ENCODE results near the gene IL18RAP. TPM values are rescaled to one million over a fixed set of nuclear protein-coding genes. Genes with fewer than 3 reads are reported as not detected.

The IL18RAP gene
- total RNA-seq, 3 donors from 2014 or later, result 0.90 to 1.3 (median 1.2) TPM

DNA sequence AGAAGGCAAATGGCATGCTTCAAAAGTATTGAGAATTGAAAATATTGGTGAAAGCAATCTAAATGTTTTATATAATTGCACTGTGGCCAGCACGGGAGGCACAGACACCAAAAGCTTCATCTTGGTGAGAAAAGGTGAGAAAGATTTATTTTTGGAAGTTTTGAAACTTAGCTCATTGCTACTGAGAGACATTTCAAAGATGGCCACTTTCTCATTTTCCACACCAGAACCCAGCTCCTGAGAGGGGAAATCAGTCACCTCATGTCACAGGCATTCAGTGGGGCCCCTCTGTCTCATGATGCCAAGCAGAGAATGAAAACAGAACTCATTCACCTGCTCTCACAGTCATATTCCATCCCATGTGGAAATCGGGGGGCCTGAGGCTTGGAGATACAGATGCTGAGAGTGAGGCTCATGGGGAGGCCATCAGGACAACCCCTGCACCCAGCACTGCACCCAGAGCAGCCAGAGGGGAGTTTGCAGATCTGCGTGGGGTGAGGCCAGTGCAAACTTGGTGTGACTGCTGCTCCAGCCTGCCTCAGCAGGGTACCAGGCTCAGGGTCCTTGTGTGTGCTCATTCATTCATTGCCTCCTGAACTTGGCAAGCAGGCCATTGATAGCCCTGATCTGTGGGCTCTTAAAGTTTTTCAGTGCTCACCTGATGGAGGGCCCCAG is 36.0 kb upstream of the IL18RAP start:
- DNase-seq (no peak), ATAC-seq (no peak)
- intact Hi-C loops (cut with DNase I, micrococcal nuclease), result no loop called here
- Histone ChIP-seq H3K4me3 (no peak overlapping the region), H3K4me1 (ENCODE audit: low read depth) (no peaks in the 10 kb centered on the region), H3K9me3 (no peaks in the 10 kb centered on the region), H3K36me3 (ENCODE audit: low read depth) (no peaks in the 10 kb centered on the region)
- TF ChIP-seq CTCF (IDR thresholded peaks at IDR 0.05), result no peak

- Histone ChIP-seq H3K4me1 (ENCODE audit: low read depth) (no peaks in the 10 kb centered on the region), H3K36me3 (ENCODE audit: low read depth) (no peaks in the 10 kb centered on the region), H3K4me3 (no peak overlapping the region), H3K9me3 (no peaks in the 10 kb centered on the region)
- DNase-seq (no peak), ATAC-seq (no peak)
- intact Hi-C loops (cut with DNase I, micrococcal nuclease), result no loop called here
- no peak for TF ChIP-seq CTCF (IDR thresholded peaks at IDR 0.05)
Observed at GRCh38 chr2:102387763-102388546, 35.0 kb upstream of the IL18RAP start.

DNA sequence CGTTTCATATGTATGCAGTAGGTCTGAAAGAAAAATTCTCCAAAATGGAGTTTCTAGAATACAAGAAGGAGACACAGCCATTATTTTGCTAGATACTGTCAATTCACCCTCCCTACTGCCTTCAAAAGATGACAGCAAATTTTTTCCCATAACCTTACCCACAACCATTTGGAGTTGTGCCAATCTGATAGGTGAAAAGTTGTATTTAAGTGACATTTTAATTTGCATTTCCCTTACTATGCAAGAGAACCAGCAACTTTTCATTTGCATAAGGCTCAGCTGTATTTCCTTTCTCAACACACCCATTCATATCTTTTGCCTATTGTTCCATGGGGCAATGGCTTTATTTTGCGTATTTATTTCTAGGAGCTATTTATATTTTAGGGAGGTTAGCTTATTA is 31.4 kb upstream of the IL18RAP start:
- no peak overlapping the region for H3K4me3 ChIP-seq
- intact Hi-C loops (cut with DNase I, micrococcal nuclease), result no loop called here
- TF ChIP-seq CTCF (IDR thresholded peaks at IDR 0.05), result no peak
- ATAC-seq, result no peak
- no peaks in the 10 kb centered on the region for H3K4me1 ChIP-seq (ENCODE audit: low read depth)
- no peak for DNase-seq
- H3K9me3 ChIP-seq, result no peaks in the 10 kb centered on the region
- H3K36me3 ChIP-seq (ENCODE audit: low read depth), result no peaks in the 10 kb centered on the region

DNA sequence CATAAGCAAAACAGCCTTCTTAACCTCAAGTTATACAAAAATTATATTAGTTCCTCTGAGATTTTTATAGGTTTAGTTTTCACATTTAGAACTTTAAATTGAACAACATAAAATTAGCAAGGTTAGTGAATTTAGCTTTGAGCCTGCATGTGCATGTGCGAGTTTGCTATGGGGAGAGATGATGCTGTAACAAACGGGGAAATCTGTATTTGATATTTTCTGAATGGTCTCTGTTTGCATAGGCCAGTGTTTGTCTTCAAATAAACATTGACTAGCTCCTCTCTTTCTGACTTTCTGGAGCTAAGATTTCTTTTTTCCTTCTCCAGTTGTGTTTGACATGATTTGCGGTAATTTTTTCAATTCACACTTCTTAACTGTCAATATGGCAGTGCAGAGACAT is 30.9 kb upstream of the IL18RAP start:
- Histone ChIP-seq H3K36me3 (ENCODE audit: low read depth) (no peaks in the 10 kb centered on the region), H3K9me3 (no peaks in the 10 kb centered on the region), H3K4me3 (no peak overlapping the region), H3K4me1 (ENCODE audit: low read depth) (no peaks in the 10 kb centered on the region)
- intact Hi-C loops (cut with DNase I, micrococcal nuclease), result no loop called here
- TF ChIP-seq CTCF (IDR thresholded peaks at IDR 0.05), result no peak
- no peak for DNase-seq
- ATAC-seq, result no peak

GRCh38 chr2:102392942-102393341 is 30.0 kb upstream of the IL18RAP start:
- DNase-seq, result no peak
- Histone ChIP-seq H3K36me3 (ENCODE audit: low read depth) (no peaks in the 10 kb centered on the region), H3K4me1 (ENCODE audit: low read depth) (no peaks in the 10 kb centered on the region), H3K4me3 (no peak overlapping the region), H3K9me3 (no peaks in the 10 kb centered on the region)
- intact Hi-C loops (cut with DNase I, micrococcal nuclease), result no loop called here
- ATAC-seq, result no peak
- no peak for TF ChIP-seq CTCF (IDR thresholded peaks at IDR 0.05)
